GM12892 (cell line): ENCODE results near the gene NEB.

Source experiments
- POLR2AphosphoS5 ChIP-seq: IDR thresholded peaks from 2 replicates; pipeline ENCODE4 v1.6.1; 2011; ENCODE audit warnings: low read depth, low read length, control low read depth
- TAF1 ChIP-seq: IDR thresholded peaks from 2 replicates; pipeline ENCODE4 v1.6.1; 2011; ENCODE audit warnings: low read depth, mild to moderate bottlenecking, control low read depth, low read length, borderline replicate concordance

DNA sequence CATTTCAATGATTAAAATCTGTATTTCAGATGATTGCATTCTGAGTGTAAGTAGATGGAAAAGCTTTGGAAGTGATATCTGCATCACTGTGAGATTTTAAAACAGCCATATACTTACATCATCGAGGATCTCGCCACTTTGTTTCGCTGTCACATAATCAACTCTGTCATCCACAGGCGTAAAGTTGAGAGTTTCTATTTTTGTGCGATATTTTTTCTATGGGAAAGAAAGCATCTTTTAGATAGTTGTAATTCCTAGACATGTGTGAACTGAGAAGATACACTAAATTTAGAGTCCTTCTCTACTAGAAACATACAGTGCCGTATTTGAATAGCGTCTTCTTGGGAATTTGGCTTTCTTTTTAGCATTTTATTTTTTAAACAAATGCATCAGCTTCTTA is 165.8 kb downstream of the NEB start:
- TF ChIP-seq POLR2AphosphoS5 (no peak), TAF1 (no peak)
